Natural killer cell treated with Interleukin-12 subunit alpha and Interleukin-12 subunit beta and Interleukin-15 and Interleukin-18, amount 100 ng/mL, for 72 hours (primary cell): ENCODE results near the gene OR11G2. TPM values are rescaled to one million over a fixed set of nuclear protein-coding genes. Genes with fewer than 3 reads are reported as not detected.

ENCODE experiments used
- total RNA-seq, 2 donors: library from RNA; stranded (reverse); gene quantifications; one replicate each; pipeline ENCODE4 v1.2.3, GENCODE V29; 2022

Gene OR11G2
- total RNA-seq, 2 donors from 2014 or later: not detected

Other genes starting within 250 kb of the OR11G2 start
- gene OR4K15, start 215.3 kb upstream of the OR11G2 start, total RNA-seq: not detected
- not detected for gene OR4Q2, start 188.7 kb upstream of the OR11G2 start, total RNA-seq
- gene OR4K14, start 171.6 kb upstream of the OR11G2 start, total RNA-seq: not detected
- gene OR4K13, start 154.9 kb upstream of the OR11G2 start, total RNA-seq: not detected
- gene OR4L1, start 130.9 kb upstream of the OR11G2 start, total RNA-seq: not detected
- not detected for gene OR4K17, start 80.2 kb upstream of the OR11G2 start, total RNA-seq
- gene OR4N5, start 52.1 kb upstream of the OR11G2 start, total RNA-seq: not detected
- gene OR11H6, start 32.8 kb downstream of the OR11G2 start, total RNA-seq: not detected
- not detected for gene OR11H7, start 38.1 kb downstream of the OR11G2 start, total RNA-seq
- gene OR11H4, start 48.4 kb downstream of the OR11G2 start, total RNA-seq: not detected
- 10 to 100 TPM; 27.4 to 27.7 TPM for gene TTC5, start 115.1 kb downstream of the OR11G2 start, total RNA-seq
- gene CCNB1IP1, start 142.4 kb downstream of the OR11G2 start, total RNA-seq: 10 to 100 TPM; 25.4 to 66.3 TPM
- gene PARP2, start 152.7 kb downstream of the OR11G2 start, total RNA-seq: 10 to 100 TPM; 23.7 to 37.2 TPM
- gene TEP1, start 222.6 kb downstream of the OR11G2 start, total RNA-seq: 10 to 100 TPM; 38.2 to 47.6 TPM
- gene KLHL33, start 245.3 kb downstream of the OR11G2 start, total RNA-seq: under 1 TPM; 0.22 to 0.43 TPM